Measurements from ENCODE around the gene ATP5MK.
A peak's percentile ranks its signal among the peaks of the same experiment; 100 is the strongest.
"Not testable (repeated sequence)": the region's sequence is repeated elsewhere in the genome, so short reads cannot be mapped to it uniquely, and the experiment has no call there.

ATP5MK gene, protein sequence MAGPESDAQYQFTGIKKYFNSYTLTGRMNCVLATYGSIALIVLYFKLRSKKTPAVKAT

GRCh38 chr10:103396067-103396788 is at the start of gene ATP5MK, which contains the start of gene PDCD11:
ATP5MK (minus strand) TSS chr10:103396475; CDS start chr10:103392457, 4,018 bp downstream.
PDCD11 (plus strand) TSS chr10:103396626; CDS start chr10:103398427, 1,801 bp downstream.
- DNase-seq, result peak; percentile 50 to 83

GRCh38 chr10:103445366-103445765 is 49.1 kb upstream of the ATP5MK start:
- DNase-seq, result no peak

- no peak for DNase-seq
These were observed 48.2 kb upstream of the ATP5MK start for GRCh38 chr10:103444478-103444877.

GRCh38 chr10:103443475-103444185 is 47.4 kb upstream of the ATP5MK start:
- DNase-seq, result no peak

DNA sequence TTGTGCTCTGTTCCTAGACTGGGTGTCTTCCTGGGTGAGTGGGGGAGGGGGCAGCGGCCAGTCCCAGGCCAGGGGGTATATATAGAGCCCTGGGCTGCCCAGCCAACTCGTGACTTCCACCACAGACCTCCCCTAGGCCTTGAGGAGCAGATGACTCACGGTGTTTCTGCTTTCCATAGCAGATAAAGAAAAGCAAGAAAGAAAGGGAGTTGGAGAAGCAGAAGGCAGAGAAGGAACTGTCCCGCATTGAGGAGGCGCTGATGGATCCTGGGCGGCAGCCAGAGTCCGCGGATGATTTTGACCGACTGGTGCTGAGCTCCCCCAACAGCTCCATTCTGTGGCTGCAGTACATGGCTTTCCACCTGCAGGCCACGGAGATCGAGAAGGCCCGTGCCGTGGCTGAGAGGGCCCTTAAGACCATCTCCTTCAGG is 45.8 kb upstream of the ATP5MK start:
- DNase-seq, result no peak

- DNase-seq, result no peak
These were observed 45.3 kb upstream of the ATP5MK start for GRCh38 chr10:103441611-103442010.

DNA sequence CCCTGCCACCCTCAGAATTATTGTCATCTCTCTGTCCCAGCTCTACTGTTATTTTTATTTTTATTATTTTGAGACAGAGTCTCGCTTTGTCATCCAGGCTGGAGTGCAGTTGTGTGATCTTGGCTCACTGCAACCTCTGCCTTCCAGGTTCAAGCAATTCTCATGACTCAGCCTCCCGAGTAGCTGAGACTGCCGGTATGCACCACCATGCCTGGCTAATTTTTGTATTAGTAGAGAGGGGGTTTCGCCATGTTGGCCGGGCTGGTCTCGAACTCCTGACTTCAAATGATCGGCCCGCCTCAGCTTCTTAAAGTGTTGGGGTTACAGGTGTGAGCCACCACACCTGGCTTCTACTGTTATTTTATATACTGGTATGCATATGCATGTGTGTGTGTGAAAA is 44.9 kb upstream of the ATP5MK start:
- no peak for DNase-seq

DNA sequence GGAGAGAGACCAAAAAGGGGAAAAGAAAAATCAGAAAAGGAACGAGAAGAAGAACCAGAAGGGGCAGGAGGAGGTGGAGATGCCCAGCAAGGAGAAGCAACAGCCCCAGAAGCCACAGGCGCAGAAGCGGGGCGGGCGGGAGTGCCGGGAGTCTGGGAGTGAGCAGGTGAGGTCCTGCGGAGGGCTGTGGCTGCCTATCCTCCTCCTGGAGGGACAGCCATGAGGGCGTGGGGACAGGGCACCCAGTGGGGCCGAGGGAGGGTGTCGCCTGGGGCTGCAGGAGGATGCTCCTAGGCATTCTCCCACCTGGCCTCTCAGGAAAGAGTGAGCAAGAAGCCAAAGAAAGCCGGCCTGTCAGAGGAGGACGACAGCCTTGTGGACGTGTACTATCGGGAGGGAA is 44.1 kb upstream of the ATP5MK start:
- no peak for DNase-seq

DNA sequence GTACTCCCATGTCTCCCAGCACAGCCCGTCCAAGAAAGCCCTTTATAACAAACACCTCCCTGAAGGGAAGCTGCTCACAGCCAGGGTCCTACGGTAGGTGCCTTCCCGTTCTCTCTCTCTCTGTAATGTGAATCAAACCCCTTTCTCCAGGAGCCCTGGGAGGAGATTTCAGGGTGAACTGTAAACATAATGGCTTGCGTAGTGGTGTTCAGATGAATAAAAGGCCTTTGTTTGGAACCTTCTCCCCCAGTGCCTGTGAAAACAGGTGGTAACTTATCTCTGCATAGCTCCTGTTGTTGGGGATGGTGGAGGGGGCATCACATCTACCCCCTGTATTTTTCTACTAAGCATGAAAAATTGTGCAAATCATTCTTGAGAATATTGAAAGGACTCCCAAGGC is 43.5 kb upstream of the ATP5MK start:
- no peak for DNase-seq

- no peak for DNase-seq
These were observed 37.6 kb upstream of the ATP5MK start for GRCh38 chr10:103433858-103434257.

DNA sequence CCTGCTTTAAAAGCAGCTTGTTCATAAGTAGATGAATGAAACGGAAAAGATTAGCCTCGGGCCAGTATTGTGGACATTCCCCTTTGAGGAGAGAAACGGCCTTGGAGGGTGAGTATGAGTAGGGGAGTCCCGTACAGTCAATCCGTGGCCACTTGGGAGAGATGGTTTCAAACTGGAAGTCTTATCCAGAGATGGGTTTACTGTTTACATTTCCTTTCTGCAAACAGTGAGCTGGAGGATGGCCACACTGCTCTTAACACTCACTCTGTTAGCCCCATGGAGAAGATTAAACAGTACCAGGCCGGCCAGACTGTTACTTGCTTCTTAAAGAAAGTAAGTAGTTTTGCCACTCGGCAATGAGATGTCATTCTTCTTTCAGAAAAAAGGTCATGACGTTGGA is 35.6 kb upstream of the ATP5MK start:
- DNase-seq, result no peak

DNA sequence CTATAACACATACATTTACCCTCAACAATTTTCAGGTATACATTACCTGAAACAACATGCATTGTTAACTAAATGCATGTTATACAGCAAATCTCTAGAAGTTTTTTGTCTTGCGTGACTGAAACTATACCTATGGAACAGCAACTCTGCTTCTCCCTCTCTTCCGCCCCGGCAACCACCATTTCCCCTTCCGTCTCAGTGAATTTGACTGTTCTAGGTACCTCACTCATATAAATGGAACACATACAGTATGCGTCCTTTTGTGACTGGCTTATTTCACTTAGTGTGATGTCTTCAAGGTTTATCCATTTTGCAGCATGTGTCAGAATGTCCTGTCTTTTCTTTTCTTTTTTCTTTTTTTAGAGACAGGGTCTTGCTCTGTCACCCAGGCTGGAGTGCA is 33.4 kb upstream of the ATP5MK start:
- no peak for DNase-seq

DNA sequence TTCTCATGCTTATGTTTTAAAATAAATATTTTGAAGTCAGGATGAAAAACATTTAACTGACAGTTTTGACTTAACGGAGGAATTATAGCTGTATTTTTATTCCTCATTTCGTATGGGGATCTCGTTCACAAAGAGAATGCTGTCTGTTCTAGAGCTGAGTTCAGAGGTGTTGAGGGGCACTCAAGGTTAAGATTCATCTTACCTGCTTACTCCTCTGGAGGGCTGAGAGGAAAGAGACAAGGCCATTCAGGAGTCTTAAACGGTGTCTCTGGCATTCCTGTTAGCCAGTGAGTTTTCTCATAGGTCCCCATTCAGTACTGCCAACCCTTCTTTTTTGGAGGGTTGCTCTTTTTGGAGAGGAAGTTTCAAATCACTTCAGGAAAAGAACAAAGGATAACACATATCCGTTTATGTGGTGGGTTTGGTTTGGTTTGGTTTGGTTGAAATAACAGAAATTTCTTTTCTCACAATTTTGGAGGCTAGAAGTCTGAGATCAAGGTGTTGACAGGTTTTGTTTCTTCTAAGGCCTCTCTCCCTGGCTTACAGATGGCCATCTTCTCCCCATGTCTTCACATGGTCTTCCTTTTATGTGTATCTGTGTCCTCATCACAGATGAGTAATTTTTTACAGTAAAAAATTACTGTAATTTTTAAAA is 32.8 kb upstream of the ATP5MK start:
- DNase-seq, result no peak

- DNase-seq, result no peak
These were observed 31.6 kb upstream of the ATP5MK start for GRCh38 chr10:103427866-103428265.

DNA sequence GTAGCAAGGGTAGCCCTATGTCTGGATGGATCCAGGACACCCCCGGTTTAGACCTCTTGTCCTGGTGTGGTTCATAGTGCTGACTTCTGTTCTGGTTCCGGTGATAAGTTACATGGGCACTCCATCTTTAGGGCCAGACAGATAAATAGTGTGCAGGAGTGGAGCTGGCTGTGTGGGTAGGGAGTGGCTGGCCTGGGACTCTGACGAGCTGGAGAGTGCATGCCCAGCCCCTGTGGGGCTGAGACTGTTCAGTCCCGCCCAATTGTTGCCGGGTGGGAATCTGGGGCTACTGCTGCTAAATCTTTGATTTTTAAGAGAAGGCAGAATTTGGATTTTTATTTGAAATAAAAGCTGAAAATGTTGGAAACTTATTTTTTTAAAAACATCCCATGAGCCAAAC is 27.5 kb upstream of the ATP5MK start:
- DNase-seq, result no peak

DNA sequence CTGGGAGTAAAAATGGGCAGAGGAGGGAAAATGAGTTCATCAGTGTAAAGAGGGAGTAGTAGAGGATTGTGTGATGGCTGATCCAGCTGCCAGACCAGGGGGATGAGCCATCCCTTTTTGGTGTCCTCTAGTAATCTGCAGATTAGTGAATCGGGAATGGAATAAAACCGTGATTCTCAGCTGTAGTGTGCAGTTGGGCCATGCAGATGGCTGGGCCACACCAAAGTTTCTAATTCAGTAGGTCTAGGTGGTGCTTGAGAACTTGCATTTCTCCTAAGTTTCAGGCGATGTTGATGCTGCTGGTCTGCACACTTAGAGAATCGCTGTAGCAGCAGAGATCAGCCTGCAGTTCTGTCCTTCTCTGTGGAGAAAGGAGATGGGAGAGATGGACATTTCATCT is 22.8 kb upstream of the ATP5MK start:
- DNase-seq, result no peak

GRCh38 chr10:103417601-103418000 is 21.3 kb upstream of the ATP5MK start:
- no peak for DNase-seq

DNA sequence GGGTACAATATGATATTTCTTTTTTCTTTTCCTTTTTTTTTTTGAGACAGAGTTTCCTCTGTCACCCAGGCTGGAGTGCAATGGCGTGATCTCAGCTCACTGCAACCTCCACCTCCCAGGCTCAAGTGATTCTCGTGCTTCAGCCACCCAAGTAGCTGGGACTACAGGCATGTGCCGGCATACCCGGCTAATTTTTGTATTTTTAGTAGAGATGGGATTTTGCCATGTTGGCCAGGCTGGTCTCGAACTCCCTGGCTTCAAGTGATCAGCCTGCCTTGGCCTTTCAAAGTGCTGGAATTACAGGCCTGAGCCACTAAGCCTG is 20.8 kb upstream of the ATP5MK start:
- DNase-seq, result not testable (repeated sequence)

GRCh38 chr10:103416436-103417147 is 20.3 kb upstream of the ATP5MK start:
- peak in 1 of 2 experiments; percentile 1 for DNase-seq

DNA sequence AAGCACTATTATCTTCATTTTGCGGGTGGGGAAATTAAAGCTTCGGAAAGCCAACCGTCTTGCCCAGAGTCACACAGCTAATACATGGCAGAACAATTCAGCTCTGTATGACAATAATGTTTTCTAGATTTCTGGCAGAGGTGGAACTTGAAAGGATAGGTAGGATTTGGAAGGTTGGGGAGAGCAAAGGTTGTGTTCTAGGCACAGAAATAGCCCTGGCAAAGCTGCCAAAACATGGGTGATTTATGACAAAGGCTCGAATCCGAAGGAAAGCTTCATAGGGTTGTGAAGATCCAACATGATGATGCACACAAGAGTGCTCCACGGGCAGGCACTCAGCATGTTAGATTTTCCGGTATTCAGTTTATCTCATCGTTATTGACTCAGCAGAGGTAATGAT is 19.3 kb upstream of the ATP5MK start:
- DNase-seq, result no peak

- no peak for DNase-seq
These were observed 17.3 kb upstream of the ATP5MK start for GRCh38 chr10:103413564-103413963.

- DNase-seq, result no peak
These were observed 1.0 kb upstream of the ATP5MK start for GRCh38 chr10:103397191-103397825.

DNA sequence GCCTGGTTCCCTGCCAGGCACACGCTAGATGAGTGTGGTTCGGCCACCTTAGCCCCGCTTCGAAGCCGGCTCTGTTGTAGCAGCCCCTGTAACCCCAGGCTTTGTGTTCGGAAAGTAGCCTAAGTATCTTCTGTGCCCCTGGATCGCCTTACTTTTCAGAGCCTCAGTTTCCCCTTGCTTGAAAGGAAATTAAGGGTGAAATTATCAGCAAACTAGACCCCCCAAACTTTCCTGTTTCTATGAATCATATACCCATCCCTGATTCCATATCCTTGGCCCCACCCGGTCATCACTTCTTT is 463 bp upstream of the ATP5MK start:
- no peak for DNase-seq

Measured in NCI-H187 (cell line).